B cell (primary cell): ENCODE data around the gene OCA2. TPM values are rescaled to one million over a fixed set of nuclear protein-coding genes. Genes with fewer than 3 reads are reported as not detected.

ENCODE experiments used
- ATAC-seq: fragments of 200-7000 bp; cut with Tn5 transposase; one replicate; pipeline ENCODE4 v1.10.0; 2021; ENCODE audit warnings: low read depth, mild to moderate bottlenecking, moderate number of reproducible peaks, moderate library complexity
- CTCF ChIA-PET: fragments of 350-600 bp; sonication (Branson Sonifier 250); formaldehyde crosslinking; loops from one replicate; lab custom pipeline; 2021; ENCODE audit warnings: antibody characterized with exemption, inconsistent platforms; lab: Charles Lee
- POLR2A ChIA-PET: fragments of 350-600 bp; sonication (Branson Sonifier 250); formaldehyde crosslinking; loops from one replicate; lab custom pipeline; 2021; ENCODE audit warnings: antibody characterized with exemption; lab: Charles Lee
- DNase-seq: peaks from one replicate; pipeline ENCODE4 v3.0.0; 2013
- H2AFZ ChIP-seq: 2 replicates; pipeline ENCODE4 v1.6.1; 2012; ENCODE audit warnings: mild to moderate bottlenecking, low read depth, low read length; ENCODE audit not compliant: insufficient read depth, poor library complexity, severe bottlenecking
- H3K27ac ChIP-seq, 2 donors: 1 replicate in 1 of 2; 2 replicates in 1 of 2; pipeline ENCODE4 v1.5.1; 2012 to 2013; ENCODE audit warnings: low read length in 2 of 2, mild to moderate bottlenecking in 2 of 2, moderate library complexity in 1 of 2
- H3K27me3 ChIP-seq, 4 experiments: fragments of 200-600 bp in 1 of 4; sonication (generic) in 1 of 4; replicated peaks in 1 of 4; 1 replicate in 2 of 4; 2 replicates in 2 of 4; pipeline versions ENCODE4 v1.6.1 to v1.7.0; 2013 to 2016; ENCODE audit warnings: low read length in 3 of 4, mild to moderate bottlenecking in 2 of 4, mixed read lengths in 1 of 4, moderate library complexity in 1 of 4; ENCODE audit not compliant: insufficient read depth in 4 of 4, control insufficient read depth in 3 of 4; ENCODE audit errors: control extremely low read depth in 1 of 4
- H3K36me3 ChIP-seq, 2 experiments: replicated peaks in 1 of 2; 1 replicate in 1 of 2; 2 replicates in 1 of 2; pipeline versions ENCODE4 v1.6.1 to v1.7.1; 2013; ENCODE audit warnings: low read length in 1 of 2; ENCODE audit not compliant: insufficient read depth in 2 of 2, control insufficient read depth in 1 of 2; ENCODE audit errors: control extremely low read depth in 1 of 2, extremely low read depth in 1 of 2
- H3K4me1 ChIP-seq, 2 donors: fragments of 200-600 bp in 1 of 2; sonication (generic) in 1 of 2; 1 replicate in 1 of 2; 2 replicates in 1 of 2; pipeline versions ENCODE4 v1.5.1 to v1.6.1; 2013 to 2017; ENCODE audit warnings: low read length in 2 of 2; ENCODE audit not compliant: control insufficient read depth in 2 of 2, insufficient read depth in 2 of 2
- H3K4me2 ChIP-seq: replicated peaks from 2 replicates; pipeline ENCODE3; 2012; ENCODE audit warnings: mild to moderate bottlenecking, low read depth, low read length; ENCODE audit not compliant: poor library complexity, severe bottlenecking
- H3K4me3 ChIP-seq, 5 experiments: fragments of 200-600 bp in 1 of 5; sonication (generic) in 1 of 5; 1 replicate in 3 of 5; 2 replicates in 2 of 5; pipeline versions ENCODE4 v1.5.1 to v1.7.0; 2011 to 2016; ENCODE audit warnings: low read length in 4 of 5, mild to moderate bottlenecking in 4 of 5, low read depth in 2 of 5, control low read depth in 1 of 5, moderate library complexity in 1 of 5; ENCODE audit not compliant: insufficient read depth in 1 of 5; ENCODE audit errors: control extremely low read depth in 1 of 5, extremely low read depth in 1 of 5
- H3K79me2 ChIP-seq: fragments of 200-600 bp; sonication (generic); one replicate; pipeline ENCODE4 v1.6.0; 2016; ENCODE audit warnings: low read length; ENCODE audit not compliant: control insufficient read depth, insufficient read depth
- H3K9ac ChIP-seq: fragments of 200-600 bp; sonication (generic); 2 replicates; pipeline ENCODE4 v1.6.1; 2017; ENCODE audit warnings: mild to moderate bottlenecking, low read length, moderate library complexity
- H3K9me3 ChIP-seq, 3 donors: one replicate each; pipeline versions ENCODE4 v1.6.1 to v1.7.1; 2013; ENCODE audit warnings: low read length in 2 of 3; ENCODE audit not compliant: control insufficient read depth in 2 of 3, insufficient read depth in 1 of 3; ENCODE audit errors: control extremely low read depth in 1 of 3
- H4K20me1 ChIP-seq: 2 replicates; pipeline ENCODE4 v1.6.0; 2012; ENCODE audit warnings: mild to moderate bottlenecking, low read length; ENCODE audit not compliant: insufficient read depth, control insufficient read depth, poor library complexity, severe bottlenecking
- H3K27ac Mint-ChIP-seq: one replicate; pipeline ENCODE4 v1.8.0; 2021; ENCODE audit warnings: mixed read lengths
- H3K27me3 Mint-ChIP-seq: one replicate; pipeline ENCODE4 v1.8.0; 2021; ENCODE audit warnings: mixed read lengths
- H3K4me1 Mint-ChIP-seq: one replicate; pipeline ENCODE4 v1.8.0; 2021; ENCODE audit warnings: mixed read lengths
- H3K4me3 Mint-ChIP-seq: one replicate; pipeline ENCODE4 v1.8.0; 2021; ENCODE audit warnings: mixed read lengths
- H3K9me3 Mint-ChIP-seq: one replicate; pipeline ENCODE4 v1.8.0; 2022; ENCODE audit warnings: mixed read lengths; ENCODE audit not compliant: insufficient read depth
- EZH2 ChIP-seq: IDR thresholded peaks from 2 replicates; pipeline ENCODE4 v1.6.1; 2012; ENCODE audit warnings: borderline replicate concordance, low read depth, mild to moderate bottlenecking, moderate library complexity, low read length; ENCODE audit not compliant: insufficient read depth, poor library complexity, severe bottlenecking
- WGBS: methylation state at CpG from one replicate; pipeline ENCODE4 v1.1.5; 2013; ENCODE audit warnings: missing lambda C conversion rate; ENCODE audit not compliant: insufficient coverage; 5-methylcytosine and 5-hydroxymethylcytosine counted together
- intact Hi-C: fragments of 100-400 bp; cut with micrococcal nuclease; formaldehyde crosslinking; loops from one replicate; pipeline ENCODE4 v1.10.0; 2022
- polyA plus RNA-seq: library from polyadenylated mRNA; depleted of rRNA; stranded (reverse); fragments of >200 nt; gene quantifications from 2 replicates; pipeline ENCODE4 v1.2.3, GENCODE V29; 2012
- total RNA-seq, 2 donors: library from RNA; stranded (reverse); fragments of 120-200 nt in 1 of 2; gene quantifications; 1 replicate in 1 of 2; 2 replicates in 1 of 2; pipeline versions ENCODE4 v1.2.3 to v1.2.4, GENCODE V29; 2013 to 2022
- TF ChIP-seq, protein P1 (sequence below): fragments of 200-600 bp; IDR thresholded peaks from one replicate; pipeline ENCODE4 v1.8.0; 2022; ENCODE audit warnings: antibody characterized with exemption, mild to moderate bottlenecking

OCA2 gene
- total and polyA plus RNA-seq, 2 donors (not counting 1 experiment from before 2014, with no cell fraction given) = 0.12 TPM; not detected in 1

DNA sequence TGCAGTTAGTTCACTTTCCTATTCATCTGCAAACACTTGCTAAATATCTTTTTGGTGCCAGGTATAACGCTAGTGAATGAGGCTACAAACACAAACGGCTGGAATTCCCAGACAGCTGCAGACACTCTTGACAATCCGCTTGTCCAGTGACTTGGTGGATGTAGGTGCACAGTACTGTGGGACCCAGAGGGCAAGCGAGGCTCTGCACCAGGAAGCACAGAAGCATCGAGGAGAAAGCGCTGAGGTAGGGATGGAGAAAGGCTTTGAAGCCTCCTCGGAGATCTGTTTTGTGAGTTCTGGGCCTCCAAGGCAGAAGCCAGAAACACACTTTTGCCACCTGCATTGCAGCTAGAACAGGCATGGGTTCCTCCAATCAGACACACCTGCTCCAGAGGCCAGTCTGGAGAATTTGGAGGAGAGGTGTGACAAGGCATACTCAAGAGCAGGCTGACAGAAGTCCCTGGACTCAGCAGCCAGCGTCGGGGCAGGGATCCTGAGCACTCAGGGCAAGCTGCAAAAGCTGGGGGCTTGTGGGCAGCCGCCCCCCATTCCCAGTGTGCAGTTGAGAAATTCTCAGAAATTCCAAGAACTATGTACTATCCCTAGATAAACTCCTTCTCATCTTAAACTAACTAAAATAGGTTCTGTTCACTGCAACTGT lies 232.5 kb downstream of the OCA2 start:
- ChIA-PET CTCF (no interaction called here), POLR2A (no interaction called here)
- H3K9me3 Mint-ChIP-seq = no peaks in the 10 kb centered on the region
- ATAC-seq (no peak), DNase-seq (no peak)
- no peaks in the 10 kb centered on the region for H3K27me3 Mint-ChIP-seq
- peaks cover 0 to 24% (median 0%) of the 10 kb centered on the region in 3 donors for H3K9me3 ChIP-seq
- H3K4me1 ChIP-seq = no peaks in the 10 kb centered on the region
- no peak overlapping the region for H3K4me2 ChIP-seq
- H4K20me1 ChIP-seq = no peaks in the 10 kb centered on the region
- H3K79me2 ChIP-seq = no peaks in the 10 kb centered on the region
- H3K27me3 ChIP-seq = no peaks in the 10 kb centered on the region
- H3K4me1 Mint-ChIP-seq = no peaks in the 10 kb centered on the region
- H3K27ac Mint-ChIP-seq = no peak overlapping the region
- TF ChIP-seq, protein P1, sequence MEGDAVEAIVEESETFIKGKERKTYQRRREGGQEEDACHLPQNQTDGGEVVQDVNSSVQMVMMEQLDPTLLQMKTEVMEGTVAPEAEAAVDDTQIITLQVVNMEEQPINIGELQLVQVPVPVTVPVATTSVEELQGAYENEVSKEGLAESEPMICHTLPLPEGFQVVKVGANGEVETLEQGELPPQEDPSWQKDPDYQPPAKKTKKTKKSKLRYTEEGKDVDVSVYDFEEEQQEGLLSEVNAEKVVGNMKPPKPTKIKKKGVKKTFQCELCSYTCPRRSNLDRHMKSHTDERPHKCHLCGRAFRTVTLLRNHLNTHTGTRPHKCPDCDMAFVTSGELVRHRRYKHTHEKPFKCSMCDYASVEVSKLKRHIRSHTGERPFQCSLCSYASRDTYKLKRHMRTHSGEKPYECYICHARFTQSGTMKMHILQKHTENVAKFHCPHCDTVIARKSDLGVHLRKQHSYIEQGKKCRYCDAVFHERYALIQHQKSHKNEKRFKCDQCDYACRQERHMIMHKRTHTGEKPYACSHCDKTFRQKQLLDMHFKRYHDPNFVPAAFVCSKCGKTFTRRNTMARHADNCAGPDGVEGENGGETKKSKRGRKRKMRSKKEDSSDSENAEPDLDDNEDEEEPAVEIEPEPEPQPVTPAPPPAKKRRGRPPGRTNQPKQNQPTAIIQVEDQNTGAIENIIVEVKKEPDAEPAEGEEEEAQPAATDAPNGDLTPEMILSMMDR = no peak
- no peak for TF ChIP-seq EZH2
- no peak overlapping the region for H3K27ac ChIP-seq
- no peak overlapping the region for H3K4me3 ChIP-seq
- WGBS = 85% methylated on average over 9 of the region's 10 CpGs
- H3K9ac ChIP-seq = no peak overlapping the region
- intact Hi-C loops = no loop called here
- no peaks in the 10 kb centered on the region for H3K36me3 ChIP-seq
- H3K4me3 Mint-ChIP-seq = no peak overlapping the region
- no peak overlapping the region for H2AFZ ChIP-seq

DNA sequence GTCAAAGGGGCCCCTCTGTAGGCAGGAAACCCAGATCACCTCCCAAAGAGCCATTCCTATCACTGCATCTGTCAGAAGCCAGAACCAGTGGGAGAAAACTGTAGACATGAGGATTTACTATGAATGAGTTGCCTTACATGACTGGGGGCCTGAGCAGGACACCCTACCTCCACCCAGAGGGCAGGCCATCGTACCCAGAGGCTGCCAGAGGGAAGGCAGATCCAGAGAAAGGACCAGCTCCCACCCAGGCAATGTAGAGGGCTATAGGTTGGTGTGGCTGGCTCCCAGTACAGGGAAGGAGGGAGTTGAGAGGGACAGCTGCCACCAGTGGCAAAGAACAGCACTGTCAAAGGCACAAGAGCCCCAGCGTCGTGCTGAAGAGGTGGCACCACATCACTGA lies 233.2 kb downstream of the OCA2 start:
- ChIA-PET CTCF (no interaction called here), POLR2A (no interaction called here)
- intact Hi-C loops = no loop called here
- H3K27ac Mint-ChIP-seq = no peak overlapping the region
- ATAC-seq = no peak
- Histone ChIP-seq H3K27ac (no peak overlapping the region), H3K9ac (no peak overlapping the region), H3K79me2 (no peaks in the 10 kb centered on the region), H4K20me1 (no peaks in the 10 kb centered on the region), H3K4me1 (no peaks in the 10 kb centered on the region), H3K9me3 (peaks cover 0 to 31% (median 0%) of the 10 kb centered on the region in 3 donors), H3K27me3 (no peaks in the 10 kb centered on the region), H3K36me3 (no peaks in the 10 kb centered on the region), H2AFZ (no peak overlapping the region), H3K4me2 (no peak overlapping the region), H3K4me3 (no peak overlapping the region)
- 95% methylated on average over 2 of the region's 3 CpGs for WGBS
- H3K27me3 Mint-ChIP-seq = no peaks in the 10 kb centered on the region
- TF ChIP-seq, protein P1 = no peak
- no peak for TF ChIP-seq EZH2
- no peak overlapping the region for H3K4me3 Mint-ChIP-seq
- no peaks in the 10 kb centered on the region for H3K9me3 Mint-ChIP-seq
- no peak for DNase-seq
- H3K4me1 Mint-ChIP-seq = no peaks in the 10 kb centered on the region
